GM23338 (cell line): ENCODE measurements around the gene OR11H6. TPM values are rescaled to one million over a fixed set of nuclear protein-coding genes. Genes with fewer than 3 reads are reported as not detected.

ENCODE experiments used
- ATAC-seq: fragments of 200-7000 bp; cut with Tn5 transposase; 3 replicates; pipeline ENCODE4 v1.9.1; 2020
- DNase-seq: peaks from one replicate; pipeline ENCODE4 v3.0.0-alpha.2; 2015; ENCODE audit warnings: low spot score
- H2AFZ ChIP-seq: fragments of 200-600 bp; sonication (generic); 2 replicates; pipeline ENCODE4 v1.8.0; 2016; ENCODE audit warnings: antibody characterized with exemption, mild to moderate bottlenecking, moderate library complexity
- H3F3A ChIP-seq: fragments of 200-600 bp; sonication (generic); replicated peaks from 2 replicates; pipeline ENCODE4 v1.8.0; 2017; ENCODE audit warnings: antibody characterized with exemption, mixed run types, low read depth
- H3K27ac ChIP-seq: fragments of 200-600 bp; sonication (generic); 2 replicates; pipeline ENCODE4 v1.6.1; 2016; ENCODE audit warnings: low read depth
- H3K27me3 ChIP-seq: fragments of 200-600 bp; sonication (generic); 2 replicates; pipeline ENCODE4 v1.8.0; 2016; ENCODE audit warnings: mild to moderate bottlenecking, mixed run types, moderate library complexity; ENCODE audit not compliant: insufficient read depth
- H3K36me3 ChIP-seq: fragments of 200-600 bp; sonication (generic); 2 replicates; pipeline ENCODE4 v1.8.0; 2016; ENCODE audit warnings: mild to moderate bottlenecking; ENCODE audit not compliant: insufficient read depth
- H3K4me1 ChIP-seq: fragments of 200-600 bp; sonication (generic); 2 replicates; pipeline ENCODE4 v1.8.0; 2016; ENCODE audit warnings: mild to moderate bottlenecking, moderate library complexity; ENCODE audit not compliant: insufficient read depth
- H3K4me2 ChIP-seq: fragments of 200-600 bp; sonication (generic); 2 replicates; pipeline ENCODE4 v1.7.1; 2017; ENCODE audit warnings: mixed run types
- H3K4me3 ChIP-seq: fragments of 200-600 bp; sonication (generic); 2 replicates; pipeline ENCODE4 v1.6.1; 2016; ENCODE audit warnings: mixed run types
- H3K79me2 ChIP-seq: fragments of 200-600 bp; sonication (generic); replicated peaks from 2 replicates; pipeline ENCODE4 v1.8.0; 2017; ENCODE audit warnings: mild to moderate bottlenecking; ENCODE audit not compliant: insufficient read depth
- H3K9me2 ChIP-seq: fragments of 200-600 bp; sonication (generic); 2 replicates; pipeline ENCODE4 v1.8.0; 2017; ENCODE audit not compliant: insufficient read depth
- H4K20me1 ChIP-seq: fragments of 200-600 bp; sonication (generic); replicated peaks from 2 replicates; pipeline ENCODE4 v1.8.0; 2017; ENCODE audit warnings: mild to moderate bottlenecking; ENCODE audit not compliant: insufficient read depth
- H3K27ac Mint-ChIP-seq: 2 replicates; pipeline ENCODE4 v1.8.0; 2020; ENCODE audit warnings: inconsistent platforms, mild to moderate bottlenecking, moderate library complexity, mixed read lengths
- H3K27me3 Mint-ChIP-seq: 3 replicates; pipeline ENCODE4 v1.8.0; 2022; ENCODE audit warnings: low read depth, mild to moderate bottlenecking, moderate library complexity, mixed read lengths, inconsistent platforms; ENCODE audit not compliant: insufficient read depth, poor library complexity
- H3K36me3 Mint-ChIP-seq: 3 replicates; pipeline ENCODE4 v1.8.0; 2021; ENCODE audit warnings: low read depth, mild to moderate bottlenecking, inconsistent platforms, moderate library complexity, mixed read lengths
- H3K4me1 Mint-ChIP-seq: 3 replicates; pipeline ENCODE4 v1.8.0; 2020; ENCODE audit warnings: mild to moderate bottlenecking, inconsistent platforms, mixed read lengths
- H3K4me3 Mint-ChIP-seq: 3 replicates; pipeline ENCODE4 v1.8.0; 2021; ENCODE audit warnings: moderate library complexity, mild to moderate bottlenecking, inconsistent platforms, mixed read lengths
- H3K9me3 Mint-ChIP-seq: 3 replicates; pipeline ENCODE4 v1.8.0; 2020; ENCODE audit warnings: moderate library complexity, mild to moderate bottlenecking, inconsistent platforms, mixed read lengths
- CREB1 ChIP-seq: fragments of 250-450 bp; sonication (Bioruptor Pico); IDR thresholded peaks from 2 replicates; pipeline ENCODE4 v1.5.0; 2020; ENCODE audit warnings: low read depth, mild to moderate bottlenecking, moderate library complexity
- CTCF ChIP-seq, 2 experiments: fragments of 200-600 bp in 1 of 2; sonication (generic) in 1 of 2; conservative IDR thresholded peaks; 2 replicates each; pipeline versions ENCODE4 v1.5.1 to v1.6.1; 2016 to 2017; ENCODE audit warnings: antibody characterized with exemption in 2 of 2, low read depth in 2 of 2, mild to moderate bottlenecking in 2 of 2, moderate library complexity in 1 of 2
- EZH2 ChIP-seq: fragments of 200-600 bp; sonication (generic); IDR thresholded peaks from one replicate; pipeline ENCODE4 v1.8.0; 2017; ENCODE audit warnings: antibody characterized with exemption, mild to moderate bottlenecking, low read depth; ENCODE audit not compliant: unreplicated experiment
- EZH2phosphoT487 ChIP-seq: fragments of 200-600 bp; sonication (generic); IDR thresholded peaks from one replicate; pipeline ENCODE4 v1.8.1; 2018; ENCODE audit warnings: antibody characterized with exemption; ENCODE audit not compliant: unreplicated experiment
- JUNB ChIP-seq: IDR thresholded peaks from one replicate; pipeline ENCODE4 v1.6.1; 2016; ENCODE audit warnings: antibody characterized with exemption; ENCODE audit not compliant: unreplicated experiment
- NANOG ChIP-seq: IDR thresholded peaks from 2 replicates; pipeline ENCODE4 v1.6.1; 2016; ENCODE audit warnings: antibody characterized with exemption, borderline replicate concordance
- POLR2AphosphoS5 ChIP-seq: IDR thresholded peaks from 2 replicates; pipeline ENCODE4 v1.6.1; 2016; ENCODE audit warnings: antibody characterized with exemption, low read depth
- REST ChIP-seq: IDR thresholded peaks from one replicate; pipeline ENCODE4 v1.6.1; 2018; ENCODE audit warnings: antibody characterized with exemption; ENCODE audit not compliant: unreplicated experiment
- STAT1 ChIP-seq: IDR thresholded peaks from one replicate; pipeline ENCODE4 v1.6.1; 2016; ENCODE audit warnings: antibody characterized with exemption; ENCODE audit not compliant: unreplicated experiment
- ZNF114 ChIP-seq: fragments of 250-450 bp; sonication (Bioruptor Pico); IDR thresholded peaks from 2 replicates; pipeline ENCODE4 v1.5.0; 2020; ENCODE audit warnings: mild to moderate bottlenecking, moderate library complexity
- ZNF331 ChIP-seq: fragments of 250-450 bp; sonication (Bioruptor Pico); IDR thresholded peaks from 2 replicates; pipeline ENCODE4 v1.5.0; 2020; ENCODE audit warnings: low read depth, mild to moderate bottlenecking, moderate library complexity
- polyA plus RNA-seq: library from polyadenylated mRNA; unstranded; fragments of >200 nt; fragmentation: Nextera tagmentation; extraction: Ambion mirVana; gene quantifications from 2 replicates; pipeline ENCODE4 v1.2.1, GENCODE V29; 2016
- total RNA-seq: library from RNA; depleted of rRNA; stranded (reverse); fragments of >200 nt; shearing (Covaris generic); gene quantifications from 2 replicates; pipeline ENCODE4 v1.2.3, GENCODE V29; 2014
- TF ChIP-seq, protein P1 (sequence below): fragments of 250-450 bp; sonication (Bioruptor Pico); IDR thresholded peaks from 2 replicates; pipeline ENCODE4 v1.5.0; 2020; ENCODE audit warnings: mild to moderate bottlenecking, moderate library complexity
- TF ChIP-seq, protein P2 (sequence below): IDR thresholded peaks from 2 replicates; pipeline ENCODE4 v1.6.1; 2016; ENCODE audit warnings: antibody characterized with exemption

Gene OR11H6
- total and polyA plus RNA-seq, 2 experiments from 2014 or later, result not detected

GRCh38 chr14:20177433-20177974 is 46.0 kb upstream of the OR11H6 start:
- H3K9me3 Mint-ChIP-seq, result peaks cover 95% of the 10 kb centered on the region
- H3K4me3 Mint-ChIP-seq, result no peak overlapping the region
- no peaks in the 10 kb centered on the region for H3K79me2 ChIP-seq
- H4K20me1 ChIP-seq, result no peaks in the 10 kb centered on the region
- H3K36me3 Mint-ChIP-seq, result peaks cover 24% of the 10 kb centered on the region
- H3K4me1 Mint-ChIP-seq, result no peaks in the 10 kb centered on the region
- H2AFZ ChIP-seq, result no peak overlapping the region
- TF ChIP-seq EZH2phosphoT487, result no peak
- no peak for TF ChIP-seq NANOG
- no peak for TF ChIP-seq ZNF114 (CRISPR knock-in tag)
- TF ChIP-seq CTCF (conservative IDR thresholded peaks at IDR 0.05; ENCODE audit: low read depth in 2 of 2), result no peak
- TF ChIP-seq, protein P1, sequence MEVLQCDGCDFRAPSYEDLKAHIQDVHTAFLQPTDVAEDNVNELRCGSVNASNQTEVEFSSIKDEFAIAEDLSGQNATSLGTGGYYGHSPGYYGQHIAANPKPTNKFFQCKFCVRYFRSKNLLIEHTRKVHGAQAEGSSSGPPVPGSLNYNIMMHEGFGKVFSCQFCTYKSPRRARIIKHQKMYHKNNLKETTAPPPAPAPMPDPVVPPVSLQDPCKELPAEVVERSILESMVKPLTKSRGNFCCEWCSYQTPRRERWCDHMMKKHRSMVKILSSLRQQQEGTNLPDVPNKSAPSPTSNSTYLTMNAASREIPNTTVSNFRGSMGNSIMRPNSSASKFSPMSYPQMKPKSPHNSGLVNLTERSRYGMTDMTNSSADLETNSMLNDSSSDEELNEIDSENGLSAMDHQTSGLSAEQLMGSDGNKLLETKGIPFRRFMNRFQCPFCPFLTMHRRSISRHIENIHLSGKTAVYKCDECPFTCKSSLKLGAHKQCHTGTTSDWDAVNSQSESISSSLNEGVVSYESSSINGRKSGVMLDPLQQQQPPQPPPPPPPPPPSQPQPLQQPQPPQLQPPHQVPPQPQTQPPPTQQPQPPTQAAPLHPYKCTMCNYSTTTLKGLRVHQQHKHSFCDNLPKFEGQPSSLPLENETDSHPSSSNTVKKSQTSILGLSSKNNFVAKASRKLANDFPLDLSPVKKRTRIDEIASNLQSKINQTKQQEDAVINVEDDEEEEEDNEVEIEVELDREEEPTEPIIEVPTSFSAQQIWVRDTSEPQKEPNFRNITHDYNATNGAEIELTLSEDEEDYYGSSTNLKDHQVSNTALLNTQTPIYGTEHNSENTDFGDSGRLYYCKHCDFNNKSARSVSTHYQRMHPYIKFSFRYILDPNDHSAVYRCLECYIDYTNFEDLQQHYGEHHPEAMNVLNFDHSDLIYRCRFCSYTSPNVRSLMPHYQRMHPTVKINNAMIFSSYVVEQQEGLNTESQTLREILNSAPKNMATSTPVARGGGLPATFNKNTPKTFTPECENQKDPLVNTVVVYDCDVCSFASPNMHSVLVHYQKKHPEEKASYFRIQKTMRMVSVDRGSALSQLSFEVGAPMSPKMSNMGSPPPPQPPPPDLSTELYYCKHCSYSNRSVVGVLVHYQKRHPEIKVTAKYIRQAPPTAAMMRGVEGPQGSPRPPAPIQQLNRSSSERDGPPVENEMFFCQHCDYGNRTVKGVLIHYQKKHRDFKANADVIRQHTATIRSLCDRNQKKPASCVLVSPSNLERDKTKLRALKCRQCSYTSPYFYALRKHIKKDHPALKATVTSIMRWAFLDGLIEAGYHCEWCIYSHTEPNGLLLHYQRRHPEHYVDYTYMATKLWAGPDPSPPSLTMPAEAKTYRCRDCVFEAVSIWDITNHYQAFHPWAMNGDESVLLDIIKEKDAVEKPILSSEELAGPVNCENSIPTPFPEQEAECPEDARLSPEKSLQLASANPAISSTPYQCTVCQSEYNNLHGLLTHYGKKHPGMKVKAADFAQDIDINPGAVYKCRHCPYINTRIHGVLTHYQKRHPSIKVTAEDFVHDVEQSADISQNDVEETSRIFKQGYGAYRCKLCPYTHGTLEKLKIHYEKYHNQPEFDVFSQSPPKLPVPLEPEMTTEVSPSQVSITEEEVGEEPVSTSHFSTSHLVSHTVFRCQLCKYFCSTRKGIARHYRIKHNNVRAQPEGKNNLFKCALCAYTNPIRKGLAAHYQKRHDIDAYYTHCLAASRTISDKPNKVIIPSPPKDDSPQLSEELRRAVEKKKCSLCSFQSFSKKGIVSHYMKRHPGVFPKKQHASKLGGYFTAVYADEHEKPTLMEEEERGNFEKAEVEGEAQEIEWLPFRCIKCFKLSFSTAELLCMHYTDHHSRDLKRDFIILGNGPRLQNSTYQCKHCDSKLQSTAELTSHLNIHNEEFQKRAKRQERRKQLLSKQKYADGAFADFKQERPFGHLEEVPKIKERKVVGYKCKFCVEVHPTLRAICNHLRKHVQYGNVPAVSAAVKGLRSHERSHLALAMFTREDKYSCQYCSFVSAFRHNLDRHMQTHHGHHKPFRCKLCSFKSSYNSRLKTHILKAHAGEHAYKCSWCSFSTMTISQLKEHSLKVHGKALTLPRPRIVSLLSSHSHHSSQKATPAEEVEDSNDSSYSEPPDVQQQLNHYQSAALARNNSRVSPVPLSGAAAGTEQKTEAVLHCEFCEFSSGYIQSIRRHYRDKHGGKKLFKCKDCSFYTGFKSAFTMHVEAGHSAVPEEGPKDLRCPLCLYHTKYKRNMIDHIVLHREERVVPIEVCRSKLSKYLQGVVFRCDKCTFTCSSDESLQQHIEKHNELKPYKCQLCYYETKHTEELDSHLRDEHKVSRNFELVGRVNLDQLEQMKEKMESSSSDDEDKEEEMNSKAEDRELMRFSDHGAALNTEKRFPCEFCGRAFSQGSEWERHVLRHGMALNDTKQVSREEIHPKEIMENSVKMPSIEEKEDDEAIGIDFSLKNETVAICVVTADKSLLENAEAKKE (CRISPR knock-in tag), result no peak
- no peak for TF ChIP-seq REST
- TF ChIP-seq ZNF331, result no peak
- no peak for TF ChIP-seq JUNB
- TF ChIP-seq CREB1, result no peak
- TF ChIP-seq EZH2, result no peak
- no peak for TF ChIP-seq POLR2AphosphoS5
- TF ChIP-seq, protein P2, sequence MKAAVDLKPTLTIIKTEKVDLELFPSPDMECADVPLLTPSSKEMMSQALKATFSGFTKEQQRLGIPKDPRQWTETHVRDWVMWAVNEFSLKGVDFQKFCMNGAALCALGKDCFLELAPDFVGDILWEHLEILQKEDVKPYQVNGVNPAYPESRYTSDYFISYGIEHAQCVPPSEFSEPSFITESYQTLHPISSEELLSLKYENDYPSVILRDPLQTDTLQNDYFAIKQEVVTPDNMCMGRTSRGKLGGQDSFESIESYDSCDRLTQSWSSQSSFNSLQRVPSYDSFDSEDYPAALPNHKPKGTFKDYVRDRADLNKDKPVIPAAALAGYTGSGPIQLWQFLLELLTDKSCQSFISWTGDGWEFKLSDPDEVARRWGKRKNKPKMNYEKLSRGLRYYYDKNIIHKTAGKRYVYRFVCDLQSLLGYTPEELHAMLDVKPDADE, result no peak
- TF ChIP-seq STAT1, result no peak
- no peaks in the 10 kb centered on the region for H3K9me2 ChIP-seq
- DNase-seq (no peak), ATAC-seq (no peak)
- H3K4me1 ChIP-seq, result no peaks in the 10 kb centered on the region
- no peaks in the 10 kb centered on the region for H3K27me3 ChIP-seq
- H3K4me2 ChIP-seq, result no peak overlapping the region
- no peaks in the 10 kb centered on the region for H3K36me3 ChIP-seq
- H3K27me3 Mint-ChIP-seq, result peaks cover 9% of the 10 kb centered on the region
- no peak overlapping the region for H3K27ac Mint-ChIP-seq
- no peaks in the 10 kb centered on the region for H3F3A ChIP-seq
- H3K4me3 ChIP-seq, result no peak overlapping the region
- H3K27ac ChIP-seq, result no peak overlapping the region
